HG02970 (cell line): ENCODE measurements around the gene GABARAP.

Experiments
- ATAC-seq: cut with Tn5 transposase; IDR thresholded peaks from one replicate; pipeline ENCODE4 v1.9.1; 2021; ENCODE audit warnings: mild to moderate bottlenecking, moderate library complexity, moderate number of reproducible peaks; ENCODE audit not compliant: unreplicated experiment, low FRiP score

The GABARAP gene

GRCh38 chr17:7241783-7242716 is at the start of gene GABARAP:
TSS of gene GABARAP (minus strand) at chr17:7242449. CDS start at chr17:7242330, 119 bp downstream.
- peak; percentile 39 for ATAC-seq

GRCh38 chr17:7290685-7291084 is 48.4 kb upstream of the GABARAP start:
- no peak for ATAC-seq

DNA sequence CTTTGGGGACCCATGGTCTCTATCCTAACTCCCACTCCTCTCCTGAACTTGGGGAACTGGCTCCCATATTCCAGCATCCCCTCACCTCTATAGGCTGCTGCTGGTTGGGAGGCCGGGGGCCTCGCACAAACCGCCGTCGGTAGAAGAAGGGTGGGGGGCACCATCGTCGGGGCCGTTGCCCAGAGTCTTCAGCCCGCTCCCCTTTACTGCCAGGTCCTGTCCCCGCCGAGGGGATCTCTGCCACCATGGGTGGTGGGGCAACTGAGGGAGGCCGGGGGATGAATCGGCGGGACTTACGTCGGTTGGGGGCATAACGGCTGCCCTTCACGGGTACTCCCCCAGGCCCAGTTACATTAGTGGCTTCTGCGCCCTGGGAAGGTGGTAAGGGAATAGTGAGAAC is 47.9 kb upstream of the GABARAP start:
- ATAC-seq: no peak

- no peak for ATAC-seq
These were observed 47.2 kb upstream of the GABARAP start for GRCh38 chr17:7289256-7290032.

GRCh38 chr17:7285679-7286078 is 43.4 kb upstream of the GABARAP start:
- ATAC-seq: no peak

GRCh38 chr17:7284911-7285310 is 42.7 kb upstream of the GABARAP start:
- ATAC-seq: no peak

- no peak for ATAC-seq
These were observed 41.4 kb upstream of the GABARAP start for GRCh38 chr17:7283471-7284216.

- no peak for ATAC-seq
These were observed 40.6 kb upstream of the GABARAP start for GRCh38 chr17:7282752-7283321.

DNA sequence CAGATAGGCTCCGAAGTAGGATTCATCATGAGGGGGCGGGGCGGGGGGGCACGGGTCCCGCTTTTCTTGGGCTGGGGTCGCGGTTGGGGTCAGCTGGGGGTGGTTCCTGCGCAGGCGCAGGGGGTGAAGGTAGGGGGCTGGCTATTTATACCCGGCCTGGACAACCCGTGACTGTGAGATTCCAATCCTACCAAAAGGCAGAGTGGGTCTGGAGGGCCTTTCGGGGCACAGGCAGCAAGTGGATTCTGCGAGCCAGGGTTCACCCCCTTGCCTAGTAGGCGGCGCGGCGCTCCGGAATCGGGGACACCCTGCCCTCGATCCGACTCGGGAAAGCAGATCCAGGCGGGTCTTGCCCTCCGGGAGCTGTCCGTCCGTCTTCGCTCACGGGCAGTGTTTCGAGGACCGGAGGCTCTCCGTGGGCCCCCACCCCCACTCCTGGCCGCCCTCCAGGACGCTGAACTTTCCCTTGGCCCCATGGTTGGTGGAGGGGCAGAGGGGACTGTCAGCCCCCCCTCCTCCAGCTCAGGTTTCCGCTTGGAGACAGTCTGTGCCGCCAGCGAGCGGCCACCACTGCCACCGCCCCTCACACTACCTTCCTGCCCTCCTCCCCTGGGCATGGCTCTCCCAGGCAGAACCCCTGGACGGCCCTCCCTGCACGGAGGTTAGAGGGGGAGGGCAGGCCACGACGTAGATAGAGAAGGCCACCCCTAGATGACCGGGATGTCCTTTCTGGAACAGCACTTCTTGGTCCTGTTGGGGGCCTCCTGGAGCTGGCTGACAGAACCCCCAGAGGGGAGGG is 39.9 kb upstream of the GABARAP start:
- ATAC-seq: no peak

DNA sequence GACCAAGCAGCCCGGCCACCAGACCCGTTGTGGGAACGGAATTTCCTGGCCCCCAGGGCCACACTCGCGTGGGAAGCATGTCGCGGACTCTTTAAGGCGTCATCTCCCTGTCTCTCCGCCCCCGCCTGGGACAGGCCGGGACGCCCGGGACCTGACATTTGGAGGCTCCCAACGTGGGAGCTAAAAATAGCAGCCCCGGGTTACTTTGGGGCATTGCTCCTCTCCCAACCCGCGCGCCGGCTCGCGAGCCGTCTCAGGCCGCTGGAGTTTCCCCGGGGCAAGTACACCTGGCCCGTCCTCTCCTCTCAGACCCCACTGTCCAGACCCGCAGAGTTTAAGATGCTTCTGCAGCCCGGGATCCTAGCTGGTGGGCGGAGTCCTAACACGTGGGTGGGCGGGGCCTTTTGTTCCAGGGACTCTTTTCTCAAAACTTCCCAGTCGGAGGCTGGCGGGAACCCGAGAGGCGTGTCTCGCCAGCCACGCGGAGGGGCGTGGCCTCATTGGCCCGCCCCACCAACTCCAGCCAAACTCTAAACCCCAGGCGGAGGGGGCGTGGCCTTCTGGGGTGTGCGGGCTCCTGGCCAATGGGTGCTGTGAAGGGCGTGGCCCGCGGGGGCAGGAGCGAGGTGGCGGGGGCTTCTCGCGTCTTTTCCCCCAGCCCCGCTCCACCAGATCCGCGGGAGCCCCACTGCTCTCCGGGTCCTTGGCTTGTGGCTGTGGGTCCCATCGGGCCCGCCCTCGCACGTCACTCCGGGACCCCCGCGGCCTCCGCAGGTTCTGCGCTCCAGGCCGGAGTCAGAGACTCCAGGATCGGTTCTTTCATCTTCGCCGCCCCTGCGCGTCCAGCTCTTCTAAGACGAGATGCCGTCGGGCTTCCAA is 39.1 kb upstream of the GABARAP start, which contains the start of gene SLC2A4:
Gene SLC2A4, plus strand, starts transcription at position 645 of the 879 bp plus-strand sequence. Its CDS starts 217 bp downstream, at position 862.
- peak; percentile 44 for ATAC-seq

GRCh38 chr17:7280519-7281073 is 38.3 kb upstream of the GABARAP start:
- peak; percentile 59 for ATAC-seq

DNA sequence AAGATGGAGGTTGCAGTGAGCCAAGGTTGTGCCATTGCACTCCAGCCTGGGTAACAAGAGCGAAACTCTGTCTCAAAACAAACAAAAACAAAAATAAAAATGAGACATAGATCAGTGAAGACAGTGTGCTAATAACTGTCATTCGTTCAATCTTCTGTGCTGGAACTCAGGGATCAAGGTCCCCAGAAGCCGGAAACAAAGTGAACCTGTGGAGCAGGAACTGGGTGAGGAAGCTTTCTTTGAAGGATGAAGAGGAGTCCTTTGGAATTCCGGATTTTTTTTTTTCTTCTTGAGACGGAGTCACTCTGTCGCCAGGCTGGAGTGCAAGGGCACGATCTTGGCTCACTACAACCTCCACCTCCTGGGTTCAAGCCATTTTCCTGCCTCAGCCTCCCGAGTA is 37.2 kb upstream of the GABARAP start:
- no peak for ATAC-seq

DNA sequence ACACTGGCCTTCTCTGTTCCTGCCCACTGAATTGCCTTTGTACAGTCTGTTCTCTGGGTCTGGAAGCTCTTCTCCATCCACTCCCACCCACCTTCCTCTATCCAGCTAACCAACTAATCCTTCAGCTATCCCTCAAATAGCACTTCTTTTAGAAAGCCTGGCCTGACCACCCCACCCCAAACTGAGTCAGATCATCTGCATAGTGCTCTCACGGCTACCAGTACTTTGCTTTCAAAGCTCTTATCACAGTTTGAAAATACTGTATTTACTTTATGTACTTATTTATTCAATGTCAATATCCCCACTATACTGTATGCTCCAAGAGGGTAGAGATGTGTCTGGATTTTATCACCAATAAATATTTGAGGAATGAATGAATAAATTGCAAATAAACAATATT is 24.5 kb upstream of the GABARAP start:
- no peak for ATAC-seq

- no peak for ATAC-seq
These were observed 21.5 kb upstream of the GABARAP start for GRCh38 chr17:7263801-7264078.

DNA sequence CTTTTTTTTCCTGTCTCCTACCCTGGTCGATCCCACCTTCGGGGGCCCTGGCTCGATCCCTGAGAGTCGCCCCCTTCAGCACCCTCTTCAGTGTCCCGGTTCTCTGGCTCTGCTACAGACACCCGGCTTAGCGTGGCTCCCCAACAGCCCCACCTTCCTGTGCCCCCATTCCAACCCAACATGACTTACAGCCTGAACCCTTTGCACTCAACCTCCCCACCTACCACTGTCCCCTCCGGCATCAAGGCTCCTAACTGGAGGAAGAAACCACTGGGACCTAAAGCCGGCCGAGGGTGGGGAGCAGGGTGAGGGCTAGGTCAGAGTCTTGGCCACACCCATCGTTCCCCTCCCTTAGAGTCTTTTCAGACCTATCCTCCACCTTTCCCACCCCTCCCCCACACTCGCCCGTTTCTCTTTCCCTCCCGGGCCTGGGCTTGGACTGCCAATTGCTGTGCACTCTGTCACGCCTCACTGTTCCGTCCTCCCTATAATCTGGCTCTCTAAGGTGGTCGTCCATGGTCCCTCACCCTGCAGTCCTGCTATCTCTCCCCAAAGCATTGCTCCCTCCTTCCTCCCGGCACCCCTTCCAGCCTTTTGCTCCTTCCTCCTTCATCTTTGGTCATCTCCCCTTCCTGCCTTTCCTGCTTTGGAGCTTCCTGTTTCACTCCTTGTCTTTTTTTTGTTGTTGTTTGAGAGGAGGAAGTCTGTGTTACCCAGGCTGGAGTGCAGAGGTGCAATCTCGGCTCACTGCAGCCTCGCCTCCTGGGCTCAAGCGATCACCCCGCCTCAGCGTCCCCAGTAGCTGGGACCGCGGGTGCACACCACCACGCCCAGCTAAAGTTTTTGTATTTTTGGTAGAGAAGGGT is 20.9 kb upstream of the GABARAP start:
- ATAC-seq: no peak

GRCh38 chr17:7262192-7262934 is 20.1 kb upstream of the GABARAP start, which contains the start of gene CLDN7:
TSS of gene CLDN7 (minus strand) at chr17:7262478. CDS start at chr17:7262043, 435 bp downstream.
- ATAC-seq: no peak
